ENCODE measurements around the gene NFE2L3.
"Not testable (repeated sequence)": the region's sequence is repeated elsewhere in the genome, so short reads cannot be mapped to it uniquely, and the experiment has no call there.

Gene NFE2L3

DNA sequence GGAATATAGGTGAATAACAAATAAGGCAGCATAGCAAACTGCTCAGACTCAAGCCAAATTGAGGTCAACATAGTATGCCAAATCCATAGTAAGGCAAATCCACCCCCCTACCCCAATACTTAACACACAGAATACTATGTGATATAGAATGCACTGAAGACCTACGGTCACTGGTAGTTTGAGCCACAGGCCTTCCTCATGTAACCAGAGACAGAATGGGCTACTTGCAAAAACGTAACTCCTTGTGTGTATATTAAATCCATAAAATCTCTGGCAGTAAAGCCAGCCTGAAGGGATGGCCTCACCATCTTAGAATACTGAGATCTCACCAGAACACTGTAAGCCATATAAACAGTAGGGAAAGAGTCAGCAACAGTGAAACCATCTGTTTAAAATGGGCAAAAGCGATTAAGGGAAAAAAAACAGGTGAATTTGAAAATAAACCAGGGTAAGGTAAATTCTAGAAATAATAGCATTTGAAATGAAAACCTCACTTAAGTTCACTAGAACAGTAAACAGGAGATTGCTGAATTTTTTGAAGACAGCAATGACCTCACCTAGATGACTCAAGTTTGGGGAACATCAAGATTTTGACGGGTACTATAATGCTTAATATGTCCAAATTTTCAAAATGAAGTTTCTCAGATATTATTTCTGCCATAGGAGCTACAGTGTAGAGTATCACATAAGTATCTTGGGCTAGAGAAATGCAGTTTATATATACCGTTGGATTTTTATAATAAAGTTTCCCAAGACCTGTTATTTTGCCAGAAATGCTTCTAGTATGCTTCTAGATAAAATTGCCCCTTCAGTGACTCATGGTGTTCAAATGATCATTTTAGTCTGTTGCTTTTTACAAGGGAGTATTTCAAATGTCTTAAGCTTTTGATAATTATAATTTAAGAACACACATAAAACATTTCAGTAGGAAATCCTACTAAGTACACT is 34.6 kb downstream of the NFE2L3 start:
- DNase-seq (ENCODE audit: low spot score), result no peak

DNA sequence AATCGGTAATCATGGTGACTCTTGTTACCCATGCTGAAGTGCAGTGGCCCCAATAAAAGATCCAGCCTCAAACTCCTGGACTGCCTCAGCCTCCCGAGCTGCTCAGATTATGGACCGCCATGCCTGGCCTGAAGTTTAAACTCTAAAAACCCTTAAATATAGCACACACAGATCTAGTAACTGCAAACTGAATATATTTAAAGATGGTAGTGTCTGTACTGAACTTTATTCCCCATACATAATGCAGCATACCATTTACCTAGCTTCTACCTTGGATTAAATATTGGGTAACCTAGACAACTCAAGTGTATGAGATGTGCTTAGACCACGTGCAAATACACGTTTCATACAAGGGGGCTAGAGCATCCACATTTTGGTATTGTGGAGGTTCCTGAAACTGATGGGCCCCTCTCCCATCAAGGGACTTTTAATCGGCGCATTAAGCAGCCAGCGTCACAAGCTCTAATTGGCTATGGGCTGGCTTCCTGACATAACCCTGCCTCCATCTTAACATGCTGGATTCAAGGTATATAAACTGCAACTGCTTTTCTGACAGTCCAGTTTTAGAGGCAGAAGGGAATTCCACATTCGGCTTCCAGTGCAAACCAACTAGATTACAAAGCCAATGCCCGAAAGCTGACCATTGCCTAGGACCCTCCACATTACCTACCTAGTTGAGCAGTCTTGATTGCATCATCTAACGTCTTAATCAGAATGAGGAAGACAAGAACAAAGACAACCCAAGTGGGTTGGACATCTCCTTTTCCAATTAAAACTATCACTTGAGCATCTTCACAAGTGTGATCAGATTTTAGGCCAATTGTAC is 35.6 kb downstream of the NFE2L3 start:
- DNase-seq (ENCODE audit: low spot score), result no peak

DNA sequence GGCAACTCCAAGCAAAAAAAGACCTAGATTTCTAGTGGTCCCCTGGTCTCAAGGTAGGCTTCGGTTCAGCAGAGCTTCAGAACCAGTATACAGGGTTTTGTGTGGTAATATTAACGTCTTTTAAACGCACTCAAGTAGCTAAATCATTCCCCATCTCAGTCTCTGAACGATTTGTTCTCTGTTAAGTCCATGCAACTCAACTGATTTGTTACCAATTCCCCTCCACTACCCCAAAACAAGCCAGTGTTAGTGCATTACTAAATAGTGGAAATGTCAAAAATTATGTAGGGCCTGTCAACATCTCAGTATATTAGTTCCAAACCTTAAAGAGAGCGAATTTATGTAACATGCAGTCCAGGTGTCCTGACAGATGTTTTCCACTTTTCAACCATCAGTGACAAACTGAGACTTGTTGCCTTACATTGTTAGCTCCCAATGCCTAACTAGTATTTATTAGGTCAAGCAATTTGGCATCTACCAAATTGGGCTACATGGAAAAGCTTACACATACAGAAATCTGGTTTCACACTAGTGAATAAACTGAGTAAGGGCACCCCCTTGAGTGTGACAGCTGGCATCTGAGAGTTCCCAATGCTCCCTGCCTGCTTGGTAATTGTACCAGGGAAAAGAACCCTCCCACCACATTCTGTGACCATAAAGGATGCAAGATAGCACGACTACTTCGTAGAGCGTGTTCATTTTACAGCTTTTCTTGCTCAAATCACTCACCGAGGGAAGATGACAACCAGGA is 36.4 kb downstream of the NFE2L3 start:
- DNase-seq (ENCODE audit: low spot score), result no peak

- DNase-seq (ENCODE audit: low spot score), result no peak
Observed at GRCh38 chr7:26188957-26189541, 37.1 kb downstream of the NFE2L3 start.

GRCh38 chr7:26189697-26190096 is 37.7 kb downstream of the NFE2L3 start:
- DNase-seq (ENCODE audit: low spot score), result no peak

DNA sequence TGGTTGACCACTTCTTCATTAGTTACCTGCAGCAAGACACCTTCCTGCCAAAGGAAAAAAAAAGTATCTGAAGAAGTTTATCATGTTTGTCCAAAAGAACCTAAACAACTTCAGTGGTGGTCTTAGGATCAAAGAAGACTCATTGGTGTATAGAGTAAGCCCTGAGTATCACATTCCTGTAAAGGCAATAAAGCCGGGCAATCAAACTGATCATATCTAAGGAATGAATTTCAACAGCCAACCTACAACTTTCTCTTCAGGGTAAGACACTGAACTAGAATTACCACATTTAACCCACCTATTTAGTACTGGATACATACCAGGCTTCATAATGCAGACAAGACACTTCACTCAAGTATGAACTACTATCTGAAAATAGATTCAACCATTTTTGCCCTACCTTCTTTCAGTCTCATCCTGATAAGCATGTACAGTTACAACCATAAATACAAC is 38.4 kb downstream of the NFE2L3 start:
- no peak for DNase-seq (ENCODE audit: low spot score)

DNA sequence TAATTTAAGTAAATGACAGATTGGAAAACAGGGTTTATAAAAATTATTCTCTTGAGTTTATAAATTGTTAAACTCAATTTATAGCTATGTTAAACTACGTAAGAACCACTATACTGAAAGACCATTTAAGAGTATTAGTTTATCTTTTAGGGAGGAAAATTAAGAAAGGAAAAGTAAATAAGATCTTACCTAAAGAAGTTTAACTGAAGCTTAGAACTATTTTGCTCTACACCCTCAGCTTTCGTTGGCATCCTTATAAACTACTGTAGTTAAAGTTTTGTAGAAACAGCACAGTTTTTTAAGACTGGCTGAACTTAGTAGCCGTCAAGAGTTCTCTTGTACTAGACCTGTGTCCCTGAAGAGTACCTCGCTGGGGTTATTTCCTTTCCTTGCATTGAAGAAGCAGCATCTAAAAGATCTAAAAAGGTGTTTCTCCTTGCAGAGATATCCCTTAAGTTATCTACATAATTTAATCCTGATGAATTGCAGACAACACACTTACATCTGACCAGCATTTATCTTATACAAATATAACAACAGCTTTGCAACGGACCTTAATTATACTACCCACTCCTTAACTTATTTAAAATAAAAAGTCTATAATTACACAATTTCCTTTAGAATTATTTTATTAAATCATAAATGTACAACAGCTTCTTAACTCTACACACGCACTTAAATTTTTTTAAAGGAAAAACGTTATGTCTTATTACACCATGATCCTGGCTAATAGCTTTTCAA is 39.4 kb downstream of the NFE2L3 start:
- no peak for DNase-seq (ENCODE audit: low spot score)

DNA sequence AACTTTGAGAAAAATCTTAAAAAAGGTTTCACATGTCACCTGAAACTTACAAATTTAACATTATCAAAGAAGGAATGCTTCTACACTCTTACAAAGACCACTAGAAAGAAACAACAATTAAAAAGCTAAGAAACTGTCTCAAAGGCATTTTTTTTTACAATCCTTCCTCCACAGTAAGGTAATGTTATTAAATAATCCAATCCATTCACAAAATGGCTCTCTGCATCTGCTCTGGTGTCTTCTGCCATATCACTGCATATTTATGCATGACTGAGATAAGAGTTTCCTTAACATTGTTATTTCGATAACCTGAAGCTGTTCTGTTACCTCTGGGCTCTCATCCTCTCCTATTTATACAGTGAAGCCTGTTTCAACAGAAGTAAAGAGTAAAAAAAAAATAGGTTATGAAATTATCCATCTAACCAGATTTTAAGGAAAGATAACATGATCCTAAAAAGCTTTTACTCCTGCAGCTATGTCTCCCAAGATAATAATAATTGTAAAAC is 40.0 kb downstream of the NFE2L3 start:
- no peak for DNase-seq (ENCODE audit: low spot score)

DNA sequence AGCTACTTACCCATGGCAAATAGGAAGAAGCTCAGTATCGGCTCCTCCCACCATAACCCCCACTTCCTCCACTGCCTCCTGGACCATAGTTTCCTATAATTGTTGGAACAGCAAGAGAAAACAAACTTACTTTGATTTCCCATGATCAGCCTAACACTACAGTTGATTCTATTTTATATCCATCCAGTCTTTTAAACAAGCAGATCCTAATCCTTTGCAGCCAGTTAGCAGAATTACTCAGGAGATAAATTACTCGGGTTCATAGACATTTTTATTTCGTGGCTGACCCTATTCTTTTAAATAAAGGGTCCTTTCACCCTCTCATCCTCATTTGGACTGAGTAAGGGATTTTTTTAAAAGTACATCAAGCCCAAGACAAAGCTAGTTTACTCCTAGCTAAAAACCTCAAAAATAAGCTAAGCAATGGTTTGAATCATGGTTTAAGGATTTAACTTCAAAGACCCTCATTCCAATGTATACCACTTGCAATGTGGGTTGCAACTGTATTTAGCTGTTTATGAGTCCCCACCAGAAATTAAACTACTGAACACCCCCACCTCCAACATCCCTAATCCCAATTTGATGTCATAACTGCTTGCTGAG is 40.6 kb downstream of the NFE2L3 start:
- DNase-seq (ENCODE audit: low spot score), result no peak

GRCh38 chr7:26193432-26194207 is 41.6 kb downstream of the NFE2L3 start:
- DNase-seq (ENCODE audit: low spot score), result no peak

GRCh38 chr7:26194764-26195163 is 42.8 kb downstream of the NFE2L3 start:
- not testable (repeated sequence) for DNase-seq (ENCODE audit: low spot score)

DNA sequence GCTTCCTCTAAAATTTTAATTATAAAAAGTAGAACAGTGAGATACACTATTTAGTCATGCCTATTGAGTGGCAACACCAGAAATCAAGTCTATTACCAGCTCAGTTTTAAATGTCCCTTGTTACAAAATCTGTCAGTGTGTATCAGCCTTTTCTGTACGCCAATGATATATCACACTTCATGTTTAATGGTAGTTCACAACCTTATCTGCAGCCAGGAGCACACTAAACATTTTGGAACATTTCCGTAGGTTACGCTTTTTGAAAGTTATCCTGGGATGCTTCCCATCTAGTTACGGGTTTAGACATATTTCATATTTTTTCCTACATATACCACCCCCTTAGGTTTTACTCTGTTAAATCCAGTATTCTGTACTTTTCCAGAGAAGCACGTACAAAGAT is 43.2 kb downstream of the NFE2L3 start:
- DNase-seq (ENCODE audit: low spot score), result no peak

DNA sequence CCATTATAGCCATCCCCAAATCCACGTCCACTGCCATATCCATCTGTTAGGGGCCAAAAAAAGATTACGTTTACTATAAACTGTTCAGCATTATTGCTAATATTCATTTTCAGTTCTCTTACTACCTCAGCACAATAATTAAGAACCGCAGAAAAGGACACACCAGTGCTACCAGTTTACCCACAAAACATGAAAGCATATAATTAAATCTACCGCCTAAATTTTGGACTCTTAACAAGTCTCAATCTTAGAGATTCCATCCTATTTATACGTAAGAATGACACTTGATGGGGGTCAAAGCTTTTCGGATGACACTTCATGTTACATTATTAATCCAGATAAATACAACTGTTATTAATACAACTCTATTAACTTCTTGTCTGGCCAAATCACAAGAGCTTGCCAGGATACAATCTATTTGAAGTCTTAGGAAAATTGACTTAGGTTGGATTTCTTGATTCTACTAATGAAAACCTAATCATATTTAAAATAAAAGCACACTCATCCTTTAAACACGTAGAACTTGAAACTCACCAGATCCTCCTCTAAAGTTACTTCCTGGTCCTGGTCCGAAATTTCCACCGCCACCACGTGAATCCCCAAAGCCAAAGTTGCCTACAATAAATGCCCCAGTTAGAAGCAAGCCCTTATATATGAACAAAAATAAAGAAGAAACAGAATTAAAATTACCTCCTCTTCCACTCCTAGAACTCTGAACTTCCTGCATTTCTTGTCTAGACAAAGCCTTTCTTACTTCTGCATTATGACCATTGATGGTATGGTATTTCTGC is 44.1 kb downstream of the NFE2L3 start:
- no peak for DNase-seq (ENCODE audit: low spot score)

DNA sequence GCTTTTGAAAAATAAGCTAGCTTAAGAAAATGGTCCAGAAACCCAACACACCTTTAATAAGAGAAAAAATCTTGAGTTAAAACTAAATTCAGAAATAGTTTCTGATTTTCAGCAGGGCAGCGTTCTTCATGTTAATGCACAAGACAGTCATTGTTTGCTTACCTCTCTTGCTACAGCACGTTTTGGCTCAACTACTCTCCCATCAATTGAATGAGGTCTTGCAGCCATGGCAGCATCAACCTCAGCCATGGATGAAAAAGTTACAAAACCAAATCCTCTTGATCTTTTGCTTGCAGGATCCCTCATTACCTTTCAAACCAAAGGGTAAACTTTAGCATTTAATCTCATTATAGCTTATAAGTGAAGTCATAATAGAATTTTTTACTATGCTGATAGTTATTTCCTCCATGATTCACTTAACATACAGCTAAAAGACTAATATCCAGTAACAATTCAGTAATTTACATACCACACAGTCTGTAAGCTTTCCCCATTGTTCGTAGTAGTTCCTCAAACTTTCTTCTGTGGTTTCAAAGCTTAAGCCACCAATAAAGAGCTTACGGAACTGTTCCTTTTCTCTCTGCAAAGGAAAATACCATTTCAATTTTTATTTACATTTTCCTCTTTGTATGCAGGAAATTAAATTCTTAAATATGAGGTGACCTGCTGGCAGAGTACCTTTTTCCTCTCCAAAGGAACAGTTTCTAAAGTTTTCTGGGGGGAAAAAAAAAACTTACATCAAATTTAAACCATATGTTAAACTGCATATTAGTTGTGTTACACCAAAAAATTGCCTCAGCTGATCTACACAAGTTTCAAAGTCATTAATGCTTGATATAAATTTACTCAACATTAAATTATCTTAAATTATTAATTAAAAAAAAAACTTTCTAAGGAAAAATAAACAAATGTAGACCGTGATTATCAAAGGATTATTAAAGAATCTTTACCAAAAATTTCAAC is 45.4 kb downstream of the NFE2L3 start:
- DNase-seq (ENCODE audit: low spot score), result no peak

DNA sequence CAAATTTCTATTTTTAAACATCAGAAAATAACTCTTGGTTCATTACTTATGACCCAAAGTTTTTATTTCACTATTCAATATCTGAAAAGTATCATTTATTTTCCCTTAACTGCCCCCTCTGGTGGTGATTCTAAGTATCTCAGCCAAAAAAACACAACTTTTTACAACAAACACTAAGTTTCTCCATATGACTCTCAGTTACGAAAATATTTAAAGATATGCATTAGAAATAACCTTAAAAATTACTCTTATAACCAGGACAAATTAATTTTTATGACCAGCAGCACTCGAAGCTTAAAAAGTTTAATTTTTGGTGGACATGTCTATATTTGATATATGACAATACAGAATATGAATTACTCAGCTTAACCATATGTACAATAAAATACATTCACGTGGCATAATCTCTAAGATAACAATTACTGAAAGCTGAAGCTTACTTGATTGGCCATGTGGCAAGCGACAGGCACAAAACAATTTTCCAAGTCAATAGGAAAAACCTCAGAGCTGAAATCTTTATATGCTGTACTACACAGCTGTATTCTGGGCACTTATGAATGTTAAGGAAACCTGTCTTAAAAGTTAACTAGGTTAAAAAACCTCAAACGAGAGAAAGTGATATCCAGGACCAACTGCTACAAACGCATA is 46.3 kb downstream of the NFE2L3 start:
- DNase-seq (ENCODE audit: low spot score), result no peak

- no peak for DNase-seq (ENCODE audit: low spot score)
Observed at GRCh38 chr7:26198781-26199169, 46.8 kb downstream of the NFE2L3 start.
